Cardiac fibroblast (primary cell): ENCODE results near the gene PLEKHB2.

ENCODE experiments used
- DNase-seq, 2 donors: peaks; one replicate each; pipeline versions ENCODE4 v3.0.0 to v3.0.0-alpha.2; 2010; ENCODE audit warnings: low read depth in 2 of 2
- H3K4me3 ChIP-seq, 2 donors: replicated peaks in 1 of 2; 1 replicate in 1 of 2; 2 replicates in 1 of 2; pipeline ENCODE4 v1.5.1; 2011; ENCODE audit warnings: low read depth in 2 of 2, low read length in 2 of 2, mild to moderate bottlenecking in 2 of 2, moderate library complexity in 1 of 2
- CTCF ChIP-seq: IDR thresholded peaks from one replicate; pipeline ENCODE4 v1.5.1; 2011; ENCODE audit warnings: low read depth, mild to moderate bottlenecking, low read length, inconsistent platforms

PLEKHB2 gene

GRCh38 chr2:131105156-131105949 is at the start of gene PLEKHB2:
Gene PLEKHB2, plus strand, starts transcription at chr2:131105336. Its CDS starts 15,606 bp downstream, at chr2:131120942.
- peak; percentile 30 for TF ChIP-seq CTCF
- H3K4me3 ChIP-seq = peak within 1 kb of the TSS; percentile 97 to 100
- DNase-seq = peak; percentile 90 to 93

- H3K4me3 ChIP-seq = no peak overlapping the region
- no peak for DNase-seq
- no peak for TF ChIP-seq CTCF
Observed at GRCh38 chr2:131056204-131056931, 48.8 kb upstream of the PLEKHB2 start.

GRCh38 chr2:131056932-131057287 is 48.2 kb upstream of the PLEKHB2 start:
- no peak for TF ChIP-seq CTCF
- no peak overlapping the region for H3K4me3 ChIP-seq
- DNase-seq = no peak

GRCh38 chr2:131058214-131058843 is 46.8 kb upstream of the PLEKHB2 start:
- TF ChIP-seq CTCF = no peak
- H3K4me3 ChIP-seq = no peak overlapping the region
- DNase-seq = no peak

GRCh38 chr2:131058920-131059319 is 46.2 kb upstream of the PLEKHB2 start:
- H3K4me3 ChIP-seq = no peak overlapping the region
- no peak for DNase-seq
- no peak for TF ChIP-seq CTCF

- H3K4me3 ChIP-seq = no peak overlapping the region
- TF ChIP-seq CTCF = no peak
- no peak for DNase-seq
Observed at GRCh38 chr2:131063501-131064283, 41.4 kb upstream of the PLEKHB2 start.
